HT-29 (cell line): ENCODE data around the gene IFNK. TPM values are rescaled to one million over a fixed set of nuclear protein-coding genes. Genes with fewer than 3 reads are reported as not detected.

Experiments used
- DNase-seq: peaks from one replicate; pipeline ENCODE4 v3.0.0-alpha.2; 2015; ENCODE audit warnings: low spot score
- total RNA-seq: library from RNA; depleted of rRNA; stranded (reverse); fragments of >200 nt; shearing (Covaris generic); gene quantifications from 2 replicates; pipeline ENCODE4 v1.2.3, GENCODE V29; 2014; rRNA removed

Gene IFNK
- total RNA-seq, 1 experiment from 2014 or later, result not detected

DNA sequence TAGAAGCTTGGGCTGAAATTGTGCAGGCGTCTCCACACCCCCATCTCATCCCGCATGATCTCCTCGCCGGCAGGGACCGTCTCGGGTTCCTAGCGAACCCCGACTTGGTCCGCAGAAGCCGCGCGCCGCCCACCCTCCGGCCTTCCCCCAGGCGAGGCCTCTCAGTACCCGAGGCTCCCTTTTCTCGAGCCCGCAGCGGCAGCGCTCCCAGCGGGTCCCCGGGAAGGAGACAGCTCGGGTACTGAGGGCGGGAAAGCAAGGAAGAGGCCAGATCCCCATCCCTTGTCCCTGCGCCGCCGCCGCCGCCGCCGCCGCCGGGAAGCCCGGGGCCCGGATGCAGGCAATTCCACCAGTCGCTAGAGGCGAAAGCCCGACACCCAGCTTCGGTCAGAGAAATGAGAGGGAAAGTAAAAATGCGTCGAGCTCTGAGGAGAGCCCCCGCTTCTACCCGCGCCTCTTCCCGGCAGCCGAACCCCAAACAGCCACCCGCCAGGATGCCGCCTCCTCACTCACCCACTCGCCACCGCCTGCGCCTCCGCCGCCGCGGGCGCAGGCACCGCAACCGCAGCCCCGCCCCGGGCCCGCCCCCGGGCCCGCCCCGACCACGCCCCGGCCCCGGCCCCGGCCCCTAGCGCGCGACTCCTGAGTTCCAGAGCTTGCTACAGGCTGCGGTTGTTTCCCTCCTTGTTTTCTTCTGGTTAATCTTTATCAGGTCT lies 49.0 kb downstream of the IFNK start, which contains the start of gene C9orf72:
TSS of gene C9orf72 (minus strand) at position 564 of the 716 bp plus-strand sequence. CDS start 6,361 bp downstream, outside the sequence.
- DNase-seq, result peak; percentile 44

- DNase-seq, result peak; percentile 97
These were observed 49.8 kb downstream of the IFNK start for GRCh38 chr9:27573634-27574590.

Other genes with a start within 250 kb of the IFNK start
- 0.18 TPM in 1 of 2 replicates, not detected in the other for gene EQTN, start 227.1 kb upstream of the IFNK start, total RNA-seq
- gene MOB3B, start 5.5 kb downstream of the IFNK start, total RNA-seq, result 3.1 TPM in 2 replicates
- 2.4 and 3.5 TPM in 2 replicates for gene C9orf72, start 49.2 kb downstream of the IFNK start, total RNA-seq